ENCODE results near the gene LMO1. TPM values are rescaled to one million over a fixed set of nuclear protein-coding genes. Genes with fewer than 3 reads are reported as not detected.

The LMO1 gene
- total RNA-seq, 1 experiment from 2014 or later: not detected

- TF ChIP-seq CTCF (conservative IDR thresholded peaks at IDR 0.05) (no peak), EZH2 (IDR thresholded peaks at IDR 0.05; ENCODE audit: low read depth) (no peak)
- DNase-seq: no peak
Measured at GRCh38 chr11:8243458-8243857, 20.2 kb downstream of the LMO1 start.

GRCh38 chr11:8242499-8243280 is 21.0 kb downstream of the LMO1 start:
- CTCF ChIA-PET: no interaction called here
- Histone ChIP-seq H2AFZ (no peak overlapping the region), H3K4me1 (replicated peaks; ENCODE audit: insufficient read depth) (no peaks in the 10 kb centered on the region), H4K20me1 (ENCODE audit: insufficient read depth) (no peaks in the 10 kb centered on the region), H3K79me2 (ENCODE audit: low read depth) (no peaks in the 10 kb centered on the region), H3F3A (ENCODE audit: insufficient read depth, low read depth) (no peaks in the 10 kb centered on the region), H3K9me2 (ENCODE audit: insufficient read depth) (no peaks in the 10 kb centered on the region), H3K27ac (no peak overlapping the region), H3K9me3 (ENCODE audit: insufficient read depth, low read depth) (no peaks in the 10 kb centered on the region), H3K4me3 (no peak overlapping the region), H3K36me3 (ENCODE audit: low read depth) (no peaks in the 10 kb centered on the region), H3K27me3 (ENCODE audit: insufficient read depth, low read depth) (no peaks in the 10 kb centered on the region), H3K4me2 (no peak overlapping the region)
- POLR2A ChIA-PET (ENCODE audit: unreplicated experiment): no interaction called here
- BruUV-seq (replicated peaks): no TSS peak
- DNase-seq: no peak
- intact Hi-C loops (cut with micrococcal nuclease; ENCODE audit: unreplicated experiment): no loop called here
- TF ChIP-seq EZH2 (IDR thresholded peaks at IDR 0.05; ENCODE audit: low read depth) (no peak), CTCF (conservative IDR thresholded peaks at IDR 0.05) (no peak)

More at GRCh38 chr11:8243458-8243857, 20.2 kb downstream of the LMO1 start:
- intact Hi-C loops (cut with micrococcal nuclease; ENCODE audit: unreplicated experiment): no loop called here
- no peaks in the 10 kb centered on the region for H4K20me1 ChIP-seq (ENCODE audit: insufficient read depth)
- no TSS peak for BruUV-seq (replicated peaks)
- H3K27ac ChIP-seq: no peak overlapping the region
- H3K4me2 ChIP-seq: no peak overlapping the region
- no peaks in the 10 kb centered on the region for H3F3A ChIP-seq (ENCODE audit: insufficient read depth, low read depth)
- H3K79me2 ChIP-seq (ENCODE audit: low read depth): no peaks in the 10 kb centered on the region
- H3K4me3 ChIP-seq: no peak overlapping the region
- H3K4me1 ChIP-seq (replicated peaks; ENCODE audit: insufficient read depth): no peaks in the 10 kb centered on the region
- H3K9me3 ChIP-seq (ENCODE audit: insufficient read depth, low read depth): no peaks in the 10 kb centered on the region
- no peak overlapping the region for H2AFZ ChIP-seq
- H3K9me2 ChIP-seq (ENCODE audit: insufficient read depth): no peaks in the 10 kb centered on the region
- ChIA-PET POLR2A (ENCODE audit: unreplicated experiment) (no interaction called here), CTCF (no interaction called here)
- no peaks in the 10 kb centered on the region for H3K27me3 ChIP-seq (ENCODE audit: insufficient read depth, low read depth)
- H3K36me3 ChIP-seq (ENCODE audit: low read depth): no peaks in the 10 kb centered on the region

GRCh38 chr11:8242118-8242475 is 21.6 kb downstream of the LMO1 start:
- intact Hi-C loops (cut with micrococcal nuclease; ENCODE audit: unreplicated experiment): no loop called here
- Histone ChIP-seq H3K9me2 (ENCODE audit: insufficient read depth) (no peaks in the 10 kb centered on the region), H3K27ac (no peak overlapping the region), H3K4me1 (replicated peaks; ENCODE audit: insufficient read depth) (no peaks in the 10 kb centered on the region), H4K20me1 (ENCODE audit: insufficient read depth) (no peaks in the 10 kb centered on the region), H3K9me3 (ENCODE audit: insufficient read depth, low read depth) (no peaks in the 10 kb centered on the region), H3K4me3 (no peak overlapping the region), H3K36me3 (ENCODE audit: low read depth) (no peaks in the 10 kb centered on the region), H3K27me3 (ENCODE audit: insufficient read depth, low read depth) (no peaks in the 10 kb centered on the region), H3K79me2 (ENCODE audit: low read depth) (no peaks in the 10 kb centered on the region), H2AFZ (no peak overlapping the region), H3F3A (ENCODE audit: insufficient read depth, low read depth) (no peaks in the 10 kb centered on the region), H3K4me2 (no peak overlapping the region)
- DNase-seq: no peak
- TF ChIP-seq CTCF (conservative IDR thresholded peaks at IDR 0.05) (no peak), EZH2 (IDR thresholded peaks at IDR 0.05; ENCODE audit: low read depth) (no peak)
- CTCF ChIA-PET: no interaction called here
- no TSS peak for BruUV-seq (replicated peaks)
- POLR2A ChIA-PET (ENCODE audit: unreplicated experiment): no interaction called here

Data from PC-9 (cell line).